ENCODE data around the gene AIFM2.

Gene AIFM2

DNA sequence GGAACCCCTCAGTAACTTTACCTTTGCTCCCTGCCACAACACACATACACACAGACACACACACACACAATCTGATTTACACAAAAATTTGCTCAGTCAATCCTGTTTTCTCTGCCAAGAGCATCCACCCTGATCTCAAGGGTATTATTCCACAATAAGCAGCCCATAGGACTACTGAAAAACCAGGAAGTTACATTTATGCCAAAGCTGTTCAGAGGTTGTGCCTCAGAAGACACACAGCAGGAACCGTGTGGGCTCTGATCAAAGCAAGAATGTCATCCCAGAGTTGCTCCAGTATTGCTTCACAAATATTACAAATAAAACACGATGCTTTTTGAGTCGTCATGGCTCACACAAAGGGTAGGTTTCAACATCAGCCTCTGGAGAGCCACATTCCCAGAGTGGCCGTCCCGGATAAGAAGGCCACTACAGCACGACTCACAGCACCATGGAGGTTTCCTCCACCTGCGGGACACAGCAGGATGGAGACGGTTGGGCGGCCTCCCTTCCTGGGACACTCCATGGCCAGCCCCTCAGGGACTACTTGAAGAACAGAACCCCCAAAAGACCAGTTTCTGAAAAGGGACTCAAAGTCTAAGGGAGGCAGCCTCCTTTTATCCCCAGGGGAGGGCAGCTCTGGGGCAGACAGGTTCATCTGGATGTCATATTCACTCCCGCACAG, 1.6 kb downstream of the AIFM2 start:
- Histone ChIP-seq H3K27me3 (ENCODE audit: control insufficient read depth, low read length) (no peaks in the 10 kb centered on the region), H3K9me3 (ENCODE audit: control insufficient read depth, insufficient read depth, low read length) (no peaks in the 10 kb centered on the region), H3K79me2 (ENCODE audit: control insufficient read depth, low read length) (peaks cover 13% of the 10 kb centered on the region), H3K4me1 (ENCODE audit: control insufficient read depth, low read length) (peaks cover 29% of the 10 kb centered on the region), H3K27ac (ENCODE audit: low read depth, low read length) (no peak overlapping the region), H3K4me2 (ENCODE audit: low read length) (peak overlapping the region; percentile 94), H3F3A (ENCODE audit: control insufficient read depth, insufficient read depth) (peaks cover 13% of the 10 kb centered on the region), H3K9me2 (replicated peaks; ENCODE audit: control insufficient read depth, low read length) (no peaks in the 10 kb centered on the region), H3K36me3 (ENCODE audit: control insufficient read depth, low read length) (no peaks in the 10 kb centered on the region), H3K4me3 (ENCODE audit: low read length) (peak overlapping the region; percentile 85; the same call in 1 of the 2 replicates), H4K20me1 (ENCODE audit: control insufficient read depth, insufficient read depth, low read depth, low read length) (no peaks in the 10 kb centered on the region)
- TF ChIP-seq EZH2phosphoT487 (IDR thresholded peaks at IDR 0.05; ENCODE audit: borderline replicate concordance, low read length): no peak
- TF ChIP-seq, protein P1, sequence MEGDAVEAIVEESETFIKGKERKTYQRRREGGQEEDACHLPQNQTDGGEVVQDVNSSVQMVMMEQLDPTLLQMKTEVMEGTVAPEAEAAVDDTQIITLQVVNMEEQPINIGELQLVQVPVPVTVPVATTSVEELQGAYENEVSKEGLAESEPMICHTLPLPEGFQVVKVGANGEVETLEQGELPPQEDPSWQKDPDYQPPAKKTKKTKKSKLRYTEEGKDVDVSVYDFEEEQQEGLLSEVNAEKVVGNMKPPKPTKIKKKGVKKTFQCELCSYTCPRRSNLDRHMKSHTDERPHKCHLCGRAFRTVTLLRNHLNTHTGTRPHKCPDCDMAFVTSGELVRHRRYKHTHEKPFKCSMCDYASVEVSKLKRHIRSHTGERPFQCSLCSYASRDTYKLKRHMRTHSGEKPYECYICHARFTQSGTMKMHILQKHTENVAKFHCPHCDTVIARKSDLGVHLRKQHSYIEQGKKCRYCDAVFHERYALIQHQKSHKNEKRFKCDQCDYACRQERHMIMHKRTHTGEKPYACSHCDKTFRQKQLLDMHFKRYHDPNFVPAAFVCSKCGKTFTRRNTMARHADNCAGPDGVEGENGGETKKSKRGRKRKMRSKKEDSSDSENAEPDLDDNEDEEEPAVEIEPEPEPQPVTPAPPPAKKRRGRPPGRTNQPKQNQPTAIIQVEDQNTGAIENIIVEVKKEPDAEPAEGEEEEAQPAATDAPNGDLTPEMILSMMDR (IDR thresholded peaks at IDR 0.05; ENCODE audit: low read depth, low read length, poor library complexity, severe bottlenecking): no peak

DNA sequence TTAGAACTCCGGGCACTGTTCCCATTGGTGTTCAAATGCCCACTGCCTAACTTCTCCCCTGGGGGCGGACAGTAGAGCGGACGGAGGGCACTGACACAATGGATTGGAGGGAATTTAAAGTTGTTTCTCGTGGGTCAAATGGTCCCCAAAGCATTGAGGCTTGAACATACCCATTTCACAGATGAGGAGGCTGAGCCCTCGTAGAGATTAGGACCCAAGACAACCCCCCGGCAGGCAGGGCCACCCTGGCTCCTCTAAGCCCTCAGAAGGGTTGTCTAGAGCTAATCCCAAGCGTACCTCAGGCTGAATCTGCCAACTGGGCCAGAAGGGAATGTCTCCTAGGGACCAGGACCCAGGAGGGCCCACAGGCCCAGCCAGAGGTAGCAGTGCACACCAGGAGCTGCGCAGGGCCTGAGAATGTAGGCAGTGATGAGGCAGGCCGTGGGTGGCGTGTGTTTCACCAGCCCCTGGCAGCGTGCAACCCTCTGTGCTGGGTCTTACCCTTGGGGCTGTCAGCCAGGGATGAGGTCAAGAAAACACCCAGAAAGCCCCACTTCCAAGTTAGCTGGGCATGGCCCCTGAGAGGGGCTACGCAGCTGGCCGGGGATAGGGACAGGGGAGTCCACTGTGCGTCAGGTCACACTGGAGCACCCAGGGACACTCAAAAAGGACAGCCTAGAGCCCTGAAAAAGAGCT, 5.8 kb downstream of the AIFM2 start:
- H4K20me1 ChIP-seq (ENCODE audit: control insufficient read depth, insufficient read depth, low read depth, low read length): no peaks in the 10 kb centered on the region
- H3K27me3 ChIP-seq (ENCODE audit: control insufficient read depth, low read length): no peaks in the 10 kb centered on the region
- no peaks in the 10 kb centered on the region for H3F3A ChIP-seq (ENCODE audit: control insufficient read depth, insufficient read depth)
- H3K4me3 ChIP-seq (ENCODE audit: low read length): no peak overlapping the region
- no peaks in the 10 kb centered on the region for H3K9me2 ChIP-seq (replicated peaks; ENCODE audit: control insufficient read depth, low read length)
- no peak overlapping the region for H3K4me2 ChIP-seq (ENCODE audit: low read length)
- TF ChIP-seq, protein P1 (IDR thresholded peaks at IDR 0.05; ENCODE audit: low read depth, low read length, poor library complexity, severe bottlenecking): no peak
- TF ChIP-seq EZH2phosphoT487 (IDR thresholded peaks at IDR 0.05; ENCODE audit: borderline replicate concordance, low read length): no peak
- no peaks in the 10 kb centered on the region for H3K9me3 ChIP-seq (ENCODE audit: control insufficient read depth, insufficient read depth, low read length)
- H3K36me3 ChIP-seq (ENCODE audit: control insufficient read depth, low read length): no peaks in the 10 kb centered on the region
- no peak overlapping the region for H3K27ac ChIP-seq (ENCODE audit: low read depth, low read length)
- H3K79me2 ChIP-seq (ENCODE audit: control insufficient read depth, low read length): peaks cover 8% of the 10 kb centered on the region
- H3K4me1 ChIP-seq (ENCODE audit: control insufficient read depth, low read length): peaks cover 16% of the 10 kb centered on the region

DNA sequence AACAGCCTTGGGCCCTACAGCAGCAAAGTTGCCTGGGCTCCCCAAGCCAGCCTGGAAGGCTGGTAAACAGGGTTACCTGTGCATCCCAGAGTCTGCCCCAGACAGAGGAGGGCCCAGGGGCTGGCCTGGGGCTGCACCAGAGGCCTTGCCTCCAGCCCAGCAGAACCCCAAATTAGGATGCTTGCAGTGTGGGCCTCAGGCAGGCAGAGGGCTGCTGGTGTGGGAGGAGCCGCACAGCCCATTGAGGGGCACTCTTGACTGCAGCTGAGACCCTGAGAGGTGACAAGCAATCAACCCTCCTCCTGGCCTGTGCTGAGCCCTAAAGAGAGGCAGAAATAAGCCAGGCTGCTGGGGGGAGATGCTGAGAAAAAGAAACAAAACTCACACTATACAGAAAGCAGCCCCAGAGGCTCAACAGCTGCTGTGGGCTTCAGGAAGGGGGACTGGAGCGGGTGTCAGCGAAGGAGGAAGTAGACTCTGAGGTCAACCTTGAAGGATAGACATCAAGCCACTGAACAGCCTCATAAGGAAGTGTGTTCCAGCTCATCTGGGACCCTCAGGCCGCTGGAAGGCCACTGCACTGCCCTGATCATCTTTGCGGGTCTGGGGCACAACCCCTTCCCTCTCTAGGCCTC, 6.6 kb downstream of the AIFM2 start:
- Histone ChIP-seq H3K79me2 (ENCODE audit: control insufficient read depth, low read length) (peaks cover under 1% of the 10 kb centered on the region; the same call in 1 of the 2 replicates), H3K9me3 (ENCODE audit: control insufficient read depth, insufficient read depth, low read length) (no peaks in the 10 kb centered on the region), H3K4me3 (ENCODE audit: low read length) (no peak overlapping the region), H3F3A (ENCODE audit: control insufficient read depth, insufficient read depth) (no peaks in the 10 kb centered on the region), H3K4me1 (ENCODE audit: control insufficient read depth, low read length) (peaks cover 8% of the 10 kb centered on the region), H3K36me3 (ENCODE audit: control insufficient read depth, low read length) (no peaks in the 10 kb centered on the region), H3K9me2 (replicated peaks; ENCODE audit: control insufficient read depth, low read length) (no peaks in the 10 kb centered on the region), H4K20me1 (ENCODE audit: control insufficient read depth, insufficient read depth, low read depth, low read length) (no peaks in the 10 kb centered on the region), H3K27ac (ENCODE audit: low read depth, low read length) (no peak overlapping the region), H3K4me2 (ENCODE audit: low read length) (no peak overlapping the region), H3K27me3 (ENCODE audit: control insufficient read depth, low read length) (no peaks in the 10 kb centered on the region)
- TF ChIP-seq, protein P1 (IDR thresholded peaks at IDR 0.05; ENCODE audit: low read depth, low read length, poor library complexity, severe bottlenecking): no peak
- TF ChIP-seq EZH2phosphoT487 (IDR thresholded peaks at IDR 0.05; ENCODE audit: borderline replicate concordance, low read length): no peak

Data from DOHH2 (cell line).